Adrenal gland (tissue), 5 donors: ENCODE results near the gene OR8B12.

Source experiments
- POLR2A ChIP-seq, 2 donors: fragments of 450-650 bp; IDR thresholded peaks; one replicate each; pipeline ENCODE4 v1.6.1; 2017; ENCODE audit warnings: antibody characterized with exemption in 2 of 2, mild to moderate bottlenecking in 2 of 2, moderate library complexity in 1 of 2
- TF ChIP-seq, protein P1 (sequence below), 6 experiments: fragments of 450-650 bp in 4 of 6; fragments of 200-600 bp in 2 of 6; sonication (generic) in 1 of 6; IDR thresholded peaks; 1 replicate in 5 of 6; 2 replicates in 1 of 6; pipeline versions ENCODE4 v1.5.1 to v1.8.0; 2016 to 2021; ENCODE audit warnings: antibody characterized with exemption in 6 of 6, mild to moderate bottlenecking in 2 of 6, moderate library complexity in 1 of 6
- donor health status: DM: no; HTN: no; CAD: no.

DNA sequence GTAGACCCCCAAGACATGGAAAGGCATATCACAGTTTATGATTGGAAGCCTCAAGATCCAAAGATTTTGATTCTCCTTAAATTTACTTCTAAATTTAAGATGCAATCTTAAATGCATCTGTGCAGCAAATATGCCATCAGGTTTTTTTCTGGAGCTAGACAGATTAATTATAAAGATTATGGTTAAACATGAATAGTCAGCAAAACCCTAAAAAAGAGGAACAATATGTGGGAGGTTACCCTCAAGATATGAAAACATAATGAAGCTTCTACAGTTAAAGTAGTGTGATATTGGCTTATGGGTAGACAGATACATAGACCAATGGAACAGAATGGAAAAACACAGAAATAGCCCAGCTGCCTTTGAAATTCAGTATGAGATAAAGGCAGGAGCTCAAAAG is 31.7 kb downstream of the OR8B12 start:
- TF ChIP-seq, protein P1, sequence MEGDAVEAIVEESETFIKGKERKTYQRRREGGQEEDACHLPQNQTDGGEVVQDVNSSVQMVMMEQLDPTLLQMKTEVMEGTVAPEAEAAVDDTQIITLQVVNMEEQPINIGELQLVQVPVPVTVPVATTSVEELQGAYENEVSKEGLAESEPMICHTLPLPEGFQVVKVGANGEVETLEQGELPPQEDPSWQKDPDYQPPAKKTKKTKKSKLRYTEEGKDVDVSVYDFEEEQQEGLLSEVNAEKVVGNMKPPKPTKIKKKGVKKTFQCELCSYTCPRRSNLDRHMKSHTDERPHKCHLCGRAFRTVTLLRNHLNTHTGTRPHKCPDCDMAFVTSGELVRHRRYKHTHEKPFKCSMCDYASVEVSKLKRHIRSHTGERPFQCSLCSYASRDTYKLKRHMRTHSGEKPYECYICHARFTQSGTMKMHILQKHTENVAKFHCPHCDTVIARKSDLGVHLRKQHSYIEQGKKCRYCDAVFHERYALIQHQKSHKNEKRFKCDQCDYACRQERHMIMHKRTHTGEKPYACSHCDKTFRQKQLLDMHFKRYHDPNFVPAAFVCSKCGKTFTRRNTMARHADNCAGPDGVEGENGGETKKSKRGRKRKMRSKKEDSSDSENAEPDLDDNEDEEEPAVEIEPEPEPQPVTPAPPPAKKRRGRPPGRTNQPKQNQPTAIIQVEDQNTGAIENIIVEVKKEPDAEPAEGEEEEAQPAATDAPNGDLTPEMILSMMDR (IDR thresholded peaks at IDR 0.05): no peak
- TF ChIP-seq POLR2A (IDR thresholded peaks at IDR 0.05): no peak
